Ishikawa (cell line): ENCODE data around the gene CORIN.

ENCODE experiments used
- EGR1 ChIP-seq: IDR thresholded peaks from 2 replicates; pipeline ENCODE4 v1.6.1; 2012
- EP300 ChIP-seq: IDR thresholded peaks from 2 replicates; pipeline ENCODE4 v1.6.1; 2012; ENCODE audit warnings: borderline replicate concordance
- FOXM1 ChIP-seq: IDR thresholded peaks from 2 replicates; pipeline ENCODE4 v1.6.1; 2012; ENCODE audit warnings: low read depth, borderline replicate concordance
- MAX ChIP-seq: IDR thresholded peaks from 2 replicates; pipeline ENCODE4 v1.6.1; 2012
- NFIC ChIP-seq: IDR thresholded peaks from 2 replicates; pipeline ENCODE4 v1.6.1; 2012
- RAD21 ChIP-seq: IDR thresholded peaks from 2 replicates; pipeline ENCODE4 v1.6.1; 2012; ENCODE audit warnings: low read depth
- TAF1 ChIP-seq: IDR thresholded peaks from 2 replicates; pipeline ENCODE4 v1.6.1; 2012; ENCODE audit warnings: low read depth, mild to moderate bottlenecking
- TCF12 ChIP-seq: IDR thresholded peaks from 2 replicates; pipeline ENCODE4 v1.6.1; 2012; ENCODE audit warnings: low read depth
- YY1 ChIP-seq: IDR thresholded peaks from 2 replicates; pipeline ENCODE4 v1.6.1; 2012; ENCODE audit warnings: low read depth

GRCh38 chr4:47701286-47701685 lies 136.6 kb downstream of the CORIN start:
- TF ChIP-seq YY1 (no peak), RAD21 (no peak), FOXM1 (no peak), TCF12 (no peak), MAX (no peak), EGR1 (no peak), TAF1 (no peak), NFIC (no peak), EP300 (no peak)
